Stimulated activated naive CD8-positive, alpha-beta T cell treated with anti-CD3 and anti-CD28 coated beads, Interleukin-15, amount 100 ng/mL, for 72 hours (primary cell): Measurements from ENCODE around the gene LGR6.

Experiments
- ATAC-seq: fragments of 150-1000 bp; cut with Tn5 transposase; 2 replicates; pipeline ENCODE4 v1.10.0; 2021; ENCODE audit warnings: mild to moderate bottlenecking, moderate library complexity
- DNase-seq, 2 donors: peaks; one replicate each; pipeline ENCODE4 v3.0.0; 2021 to 2022
- H3K27ac Mint-ChIP-seq, 2 donors: one replicate each; pipeline ENCODE4 v1.8.0; 2022; ENCODE audit warnings: mild to moderate bottlenecking in 2 of 2, mixed read lengths in 2 of 2, moderate library complexity in 2 of 2
- H3K27me3 Mint-ChIP-seq: one replicate; pipeline ENCODE4 v1.8.0; 2022; ENCODE audit warnings: mixed read lengths
- H3K4me1 Mint-ChIP-seq: one replicate; pipeline ENCODE4 v1.8.0; 2022; ENCODE audit warnings: mild to moderate bottlenecking, mixed read lengths
- H3K4me3 Mint-ChIP-seq, 2 donors: one replicate each; pipeline ENCODE4 v1.8.0; 2022; ENCODE audit warnings: mild to moderate bottlenecking in 2 of 2, mixed read lengths in 2 of 2, moderate library complexity in 1 of 2
- H3K9me3 Mint-ChIP-seq, 2 donors: one replicate each; pipeline ENCODE4 v1.8.0; 2022; ENCODE audit warnings: mixed read lengths in 2 of 2

LGR6 gene

DNA sequence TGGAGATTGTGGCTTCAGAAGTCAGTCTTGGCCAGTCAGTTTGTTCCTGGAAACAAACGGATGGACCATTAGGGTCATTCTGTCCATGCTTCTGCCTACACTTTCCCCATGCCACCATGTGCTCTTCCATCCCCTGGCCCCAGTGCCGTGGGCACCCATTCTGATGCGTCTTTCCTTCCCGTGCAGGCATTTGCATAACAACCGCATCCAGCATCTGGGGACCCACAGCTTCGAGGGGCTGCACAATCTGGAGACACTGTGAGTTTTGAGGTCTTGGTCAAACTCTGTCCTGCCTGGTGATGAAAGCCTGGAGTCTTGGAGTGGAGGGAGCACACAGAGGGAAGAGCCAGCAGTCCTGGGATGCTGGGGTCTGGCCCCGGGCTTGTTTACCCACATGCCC lies 87.0 kb downstream of the LGR6 start:
- no peak for ATAC-seq
- no peak overlapping the region for H3K4me3 Mint-ChIP-seq

DNA sequence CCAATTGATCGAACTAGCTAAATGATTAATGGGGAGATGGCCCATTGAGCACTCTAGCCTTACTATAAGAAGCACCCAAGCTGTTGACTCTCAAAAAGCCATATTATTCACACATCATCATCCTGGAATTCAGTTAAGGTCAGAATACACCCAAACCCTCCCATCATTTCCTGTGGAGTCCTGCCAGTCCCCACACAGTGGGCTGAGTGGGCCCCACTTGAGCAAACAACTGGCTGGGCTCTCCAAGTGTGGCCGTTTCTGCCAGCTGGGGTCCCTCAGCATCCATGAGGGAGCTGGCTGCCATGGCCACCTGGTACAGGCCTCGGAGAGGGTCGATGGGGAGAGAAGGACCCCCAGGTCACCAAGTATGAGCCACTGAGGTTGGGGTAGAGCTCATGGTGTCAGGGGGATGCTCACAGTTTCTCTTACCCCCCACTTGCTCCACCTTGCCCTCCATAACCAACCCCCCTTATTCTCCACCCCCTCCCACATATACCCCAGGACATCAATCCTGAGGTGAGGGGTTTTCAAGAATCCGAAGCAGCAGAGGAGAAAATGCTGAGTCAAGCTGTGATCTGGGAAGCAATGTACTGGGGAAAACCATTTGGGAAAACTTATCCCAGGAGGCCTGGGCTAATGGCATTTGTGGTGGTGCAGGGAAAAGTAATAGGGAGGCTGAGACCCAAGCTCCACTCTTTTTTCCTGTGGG lies 87.9 kb downstream of the LGR6 start:
- DNase-seq (no peak), ATAC-seq (no peak)
- Mint-ChIP-seq H3K4me1 (peaks cover 14% of the 10 kb centered on the region), H3K4me3 (no peak overlapping the region), H3K9me3 (no peaks in the 10 kb centered on the region), H3K27ac (no peak overlapping the region), H3K27me3 (peaks cover 22% of the 10 kb centered on the region)

More for the DNA sequence above, 87.0 kb downstream of the LGR6 start:
- Mint-ChIP-seq H3K27me3 (peaks cover 22% of the 10 kb centered on the region), H3K27ac (peak overlapping the region in 1 of 2 donors; percentile 21), H3K4me1 (peaks cover 14% of the 10 kb centered on the region), H3K9me3 (no peaks in the 10 kb centered on the region)
- no peak for DNase-seq

DNA sequence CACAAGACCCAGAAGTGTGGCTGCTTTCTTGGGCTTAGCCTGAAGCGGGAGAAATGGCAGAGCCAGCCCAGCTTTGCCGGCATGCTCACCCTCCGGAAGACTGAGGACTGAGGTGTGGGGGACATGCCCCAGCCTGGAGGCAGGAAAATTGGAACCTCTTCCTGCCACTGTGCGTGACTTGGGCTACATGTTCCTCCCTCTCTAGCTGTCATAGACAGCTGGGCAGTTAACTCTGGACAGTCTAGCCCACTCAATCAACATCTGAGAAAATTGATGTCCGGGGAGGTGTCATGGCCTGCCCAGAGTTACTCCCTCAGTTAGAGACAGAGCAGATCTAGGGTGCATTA lies 88.4 kb downstream of the LGR6 start:
- H3K4me3 Mint-ChIP-seq, result no peak overlapping the region
- H3K9me3 Mint-ChIP-seq, result no peaks in the 10 kb centered on the region
- H3K4me1 Mint-ChIP-seq, result peaks cover 14% of the 10 kb centered on the region
- peaks cover 22% of the 10 kb centered on the region for H3K27me3 Mint-ChIP-seq
- ATAC-seq (no peak), DNase-seq (no peak)
- no peak overlapping the region for H3K27ac Mint-ChIP-seq

DNA sequence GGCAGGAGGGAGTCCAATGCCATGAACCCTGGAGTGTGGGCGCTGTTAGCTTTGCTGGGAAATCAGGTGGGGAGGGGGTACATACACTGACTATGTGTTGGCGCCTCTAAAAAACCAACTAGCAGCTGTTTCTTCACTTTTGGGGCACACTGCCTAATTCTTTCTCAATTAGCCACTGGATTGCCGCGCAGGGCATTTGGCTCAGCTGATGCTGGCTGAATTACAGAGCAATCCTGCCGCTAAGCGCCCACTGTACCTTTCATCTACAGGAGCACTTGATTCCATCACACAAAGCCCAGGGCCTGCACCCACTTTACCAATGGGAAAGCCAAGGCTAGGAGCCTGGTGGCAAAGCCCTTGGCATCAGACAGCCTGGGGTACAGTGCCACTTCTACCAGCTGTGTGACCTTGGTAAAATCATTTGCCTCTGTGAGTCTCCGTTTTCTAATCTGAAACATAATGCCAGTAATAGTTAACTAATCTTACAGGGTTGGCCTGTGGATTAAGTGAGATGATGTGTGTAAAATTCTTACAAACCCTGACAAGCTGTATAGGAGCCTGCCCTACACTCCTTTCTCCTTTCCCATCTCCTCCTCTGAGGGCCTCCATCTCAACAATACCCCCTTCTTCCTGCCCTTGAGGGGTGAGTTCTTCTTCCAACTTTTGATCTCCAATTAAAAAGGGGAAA lies 89.1 kb downstream of the LGR6 start:
- Mint-ChIP-seq H3K9me3 (no peaks in the 10 kb centered on the region), H3K4me1 (peaks cover 14% of the 10 kb centered on the region), H3K4me3 (no peak overlapping the region), H3K27ac (no peak overlapping the region), H3K27me3 (peaks cover 22% of the 10 kb centered on the region)
- ATAC-seq (no peak), DNase-seq (no peak)

DNA sequence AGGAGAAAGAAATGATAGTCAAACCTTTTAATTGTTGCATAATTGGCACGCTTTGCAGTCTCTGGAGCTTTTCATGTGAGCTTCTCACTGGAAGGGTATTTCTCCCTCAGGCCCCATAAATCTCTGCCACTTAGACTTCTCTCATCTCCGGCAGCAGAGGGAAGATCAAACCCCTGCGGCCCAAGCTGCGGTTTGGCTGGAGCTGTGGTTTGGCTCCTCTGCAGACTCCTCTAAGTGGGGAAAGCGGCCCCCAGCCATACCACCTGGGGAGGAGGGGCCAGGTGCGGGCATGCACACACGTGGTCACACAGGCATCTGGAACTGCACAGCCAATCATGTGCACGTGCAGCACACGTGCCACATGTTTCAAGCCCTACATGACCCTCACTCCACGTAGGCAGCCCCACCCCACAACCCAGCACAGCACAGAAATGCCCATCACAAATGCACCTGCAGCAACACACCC lies 89.8 kb downstream of the LGR6 start:
- peaks cover 14% of the 10 kb centered on the region for H3K4me1 Mint-ChIP-seq
- ATAC-seq, result peak; percentile 65
- no peak for DNase-seq
- no peak overlapping the region for H3K4me3 Mint-ChIP-seq
- peaks cover 19% of the 10 kb centered on the region for H3K27me3 Mint-ChIP-seq
- no peaks in the 10 kb centered on the region for H3K9me3 Mint-ChIP-seq
- H3K27ac Mint-ChIP-seq, result no peak overlapping the region

DNA sequence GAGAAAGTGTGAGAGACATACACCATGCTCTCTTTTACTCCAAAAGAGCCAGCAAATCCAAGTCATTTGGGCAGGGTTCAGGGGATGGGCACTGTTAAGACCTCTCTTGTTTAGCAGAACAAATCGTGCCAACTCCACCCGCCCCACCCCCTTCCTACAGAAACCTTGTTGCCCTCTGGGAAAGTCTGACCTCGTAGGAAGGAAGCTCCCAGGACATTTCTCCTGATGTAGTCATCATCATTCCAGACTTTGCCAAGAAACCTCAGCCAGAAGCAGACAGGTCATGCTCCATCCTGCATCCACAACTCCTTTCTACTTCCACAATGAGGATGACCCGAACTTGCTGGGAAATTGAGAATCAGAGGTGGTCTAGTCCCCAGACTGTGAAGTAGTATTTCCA lies 90.4 kb downstream of the LGR6 start:
- Mint-ChIP-seq H3K4me1 (peaks cover 14% of the 10 kb centered on the region), H3K27ac (no peak overlapping the region), H3K9me3 (no peaks in the 10 kb centered on the region), H3K4me3 (no peak overlapping the region), H3K27me3 (peaks cover 14% of the 10 kb centered on the region)
- DNase-seq (no peak), ATAC-seq (no peak)

DNA sequence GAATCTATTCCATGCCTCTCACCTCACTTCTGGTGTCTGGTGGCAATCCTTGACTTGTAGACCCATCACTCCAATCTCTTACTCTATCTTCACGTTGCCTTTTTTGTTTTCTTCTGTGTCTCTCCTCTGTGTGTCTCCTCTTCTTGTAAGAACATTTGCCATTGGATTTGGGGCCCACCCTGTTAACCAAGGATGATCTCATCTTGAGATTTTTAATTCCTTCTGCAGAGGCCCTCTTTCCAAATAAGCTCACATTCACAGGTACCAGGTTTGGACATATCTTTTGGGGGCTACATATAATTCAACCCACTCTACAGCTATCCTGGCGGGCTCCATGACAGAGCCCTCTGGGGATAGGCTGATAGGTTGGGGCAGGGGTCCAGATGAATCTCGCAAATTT lies 92.3 kb downstream of the LGR6 start:
- Mint-ChIP-seq H3K27ac (no peak overlapping the region), H3K9me3 (no peaks in the 10 kb centered on the region), H3K4me3 (no peak overlapping the region), H3K27me3 (no peaks in the 10 kb centered on the region), H3K4me1 (peaks cover 14% of the 10 kb centered on the region)
- ATAC-seq (no peak), DNase-seq (no peak)

DNA sequence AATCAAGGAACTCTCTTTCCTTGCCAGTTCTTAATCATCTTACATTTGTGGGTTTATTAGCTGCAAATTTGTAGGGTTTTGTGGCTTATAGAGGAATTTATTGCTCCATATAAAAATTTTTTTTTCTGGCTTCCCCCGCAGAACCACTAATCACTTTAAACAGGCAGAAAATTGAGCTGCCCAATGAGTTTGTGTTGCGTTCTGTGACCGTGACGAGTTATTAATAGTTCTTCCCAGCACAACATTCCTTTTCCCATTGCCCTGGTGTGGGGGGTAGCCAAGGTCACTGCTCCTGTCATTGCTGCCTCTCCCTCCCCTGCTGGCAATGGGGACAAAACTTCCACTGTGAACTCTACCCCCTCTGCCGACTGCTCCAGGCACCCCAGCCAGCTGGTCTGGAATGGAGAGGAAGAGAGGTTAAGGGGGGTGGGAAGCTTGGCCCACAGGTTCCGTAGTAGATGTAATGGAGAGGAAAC lies 93.1 kb downstream of the LGR6 start:
- peaks cover 14% of the 10 kb centered on the region for H3K4me1 Mint-ChIP-seq
- ATAC-seq (no peak), DNase-seq (no peak)
- no peaks in the 10 kb centered on the region for H3K9me3 Mint-ChIP-seq
- no peak overlapping the region for H3K27ac Mint-ChIP-seq
- no peaks in the 10 kb centered on the region for H3K27me3 Mint-ChIP-seq
- H3K4me3 Mint-ChIP-seq, result no peak overlapping the region

DNA sequence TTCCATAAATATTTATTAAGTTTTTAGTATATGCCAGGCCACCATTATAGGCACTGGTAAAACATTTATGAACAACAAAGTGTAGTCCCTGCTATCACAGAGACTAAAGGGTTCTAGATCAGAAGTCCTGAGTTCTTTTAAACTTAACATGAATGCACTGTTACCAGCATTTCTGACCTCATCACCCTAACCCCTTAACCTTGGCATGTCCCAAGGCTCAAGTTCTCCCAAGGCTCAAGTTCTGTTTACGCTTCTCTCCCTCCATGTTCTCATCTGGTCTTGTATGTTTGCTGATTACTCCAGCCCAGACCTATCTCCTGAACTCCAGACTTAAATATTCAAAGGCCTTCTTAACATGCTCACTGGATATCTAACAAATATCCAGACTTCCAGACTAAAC lies 93.6 kb downstream of the LGR6 start:
- Mint-ChIP-seq H3K27ac (no peak overlapping the region), H3K9me3 (no peaks in the 10 kb centered on the region), H3K4me3 (no peak overlapping the region), H3K4me1 (peaks cover 14% of the 10 kb centered on the region), H3K27me3 (no peaks in the 10 kb centered on the region)
- DNase-seq (no peak), ATAC-seq (no peak)

DNA sequence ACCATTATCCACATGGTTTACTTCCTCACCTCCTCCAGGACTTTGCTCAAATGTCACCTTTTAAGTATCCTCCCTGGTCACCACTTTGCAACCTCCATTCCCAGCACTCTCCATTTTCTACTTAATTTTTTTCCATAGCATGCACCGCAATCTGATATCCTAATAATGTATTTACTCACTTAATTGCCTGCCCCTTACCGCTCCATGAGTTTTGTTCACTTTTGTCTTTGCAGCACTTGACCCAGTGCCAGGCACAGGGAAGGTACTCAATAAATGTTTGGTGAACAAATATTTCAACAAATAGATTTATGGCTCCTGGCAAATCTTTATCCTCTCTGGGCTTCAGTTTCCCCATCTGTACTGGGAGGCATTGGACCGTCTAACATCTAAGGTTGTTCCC lies 94.6 kb downstream of the LGR6 start:
- Mint-ChIP-seq H3K4me1 (peaks cover 11% of the 10 kb centered on the region), H3K27me3 (no peaks in the 10 kb centered on the region), H3K9me3 (no peaks in the 10 kb centered on the region), H3K4me3 (no peak overlapping the region), H3K27ac (no peak overlapping the region)
- DNase-seq (no peak), ATAC-seq (no peak)

DNA sequence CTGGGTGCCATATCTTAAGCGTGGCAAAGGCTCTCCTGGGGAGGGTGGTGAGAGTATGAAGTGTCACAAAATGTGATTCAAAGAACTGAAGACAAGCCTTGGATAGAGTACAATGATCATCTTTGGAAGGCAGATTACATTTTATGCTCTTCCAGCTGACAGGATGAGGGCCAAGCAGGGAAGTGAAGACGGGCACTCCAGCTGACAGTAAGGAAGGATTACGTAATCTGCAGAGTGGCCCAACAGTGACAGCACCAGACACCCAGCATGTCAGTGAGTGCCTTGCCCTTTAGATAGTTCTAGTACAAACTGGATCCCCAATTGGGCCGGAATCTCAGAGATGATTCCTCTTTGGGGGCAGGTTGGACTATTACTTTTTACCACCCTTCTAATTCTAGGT lies 95.4 kb downstream of the LGR6 start:
- DNase-seq, result no peak

DNA sequence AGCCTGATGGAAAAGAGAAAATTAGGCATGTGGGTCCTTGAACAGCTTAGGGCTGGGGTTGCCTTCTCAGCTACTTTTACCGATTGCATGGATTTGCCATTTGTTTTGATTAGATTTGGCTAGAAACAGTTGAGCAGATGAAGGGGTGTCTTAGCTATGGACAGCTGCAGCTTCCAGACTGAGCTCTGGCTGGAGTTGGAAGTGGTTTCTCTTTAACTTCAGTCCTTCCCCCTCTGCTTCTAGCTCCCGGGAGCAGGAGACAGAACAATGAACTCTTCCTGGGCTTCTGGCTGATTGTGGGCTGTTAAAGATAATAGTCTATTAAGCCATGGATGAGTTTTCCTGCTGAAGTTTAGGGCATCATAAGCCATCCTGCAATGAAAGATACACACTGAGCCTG lies 97.4 kb downstream of the LGR6 start:
- H3K27ac Mint-ChIP-seq, result no peak overlapping the region
- H3K9me3 Mint-ChIP-seq, result no peaks in the 10 kb centered on the region
- no peaks in the 10 kb centered on the region for H3K27me3 Mint-ChIP-seq
- ATAC-seq (no peak), DNase-seq (no peak)
- H3K4me3 Mint-ChIP-seq, result no peak overlapping the region
- H3K4me1 Mint-ChIP-seq, result peaks cover 9% of the 10 kb centered on the region

More for the DNA sequence above, 95.4 kb downstream of the LGR6 start:
- Mint-ChIP-seq H3K27ac (no peak overlapping the region), H3K27me3 (no peaks in the 10 kb centered on the region), H3K4me1 (peaks cover 3% of the 10 kb centered on the region), H3K9me3 (no peaks in the 10 kb centered on the region), H3K4me3 (no peak overlapping the region)
- ATAC-seq, result no peak

DNA sequence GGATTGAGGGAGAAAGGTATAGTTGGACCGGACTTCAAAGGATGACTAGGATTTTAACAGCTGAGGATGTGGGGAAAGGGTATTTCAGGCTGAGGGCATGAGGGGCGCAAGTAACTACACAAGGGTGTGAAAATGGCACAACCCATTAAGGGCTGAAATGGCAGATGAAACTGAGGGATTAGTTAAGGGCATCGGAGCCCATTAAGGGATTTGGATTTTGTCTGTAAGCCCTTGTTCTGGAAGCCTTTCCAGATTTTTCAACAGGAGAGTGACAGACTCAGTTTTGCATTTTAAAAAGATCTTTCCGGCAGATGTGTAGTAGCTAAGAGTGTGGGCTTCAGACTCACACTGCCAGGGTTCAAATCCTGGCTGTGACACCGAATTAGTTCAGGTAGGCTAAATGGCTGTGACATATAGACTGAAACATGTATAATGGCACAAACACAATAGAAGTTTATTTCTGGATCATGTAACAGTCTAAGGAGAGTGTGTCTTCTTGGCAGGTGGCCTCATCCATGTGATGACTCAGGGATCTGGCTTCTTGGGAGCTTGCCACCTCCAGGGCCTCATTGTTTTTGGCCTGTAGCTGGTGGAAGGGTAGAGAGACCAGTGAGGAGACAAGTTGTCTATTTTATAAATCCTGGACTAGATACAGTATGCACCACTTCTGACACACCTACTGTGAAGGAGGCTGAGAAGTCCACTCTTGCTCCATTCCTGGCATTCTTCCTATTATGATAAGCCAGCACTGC lies 98.5 kb downstream of the LGR6 start:
- H3K27ac Mint-ChIP-seq, result no peak overlapping the region
- no peak for ATAC-seq

DNA sequence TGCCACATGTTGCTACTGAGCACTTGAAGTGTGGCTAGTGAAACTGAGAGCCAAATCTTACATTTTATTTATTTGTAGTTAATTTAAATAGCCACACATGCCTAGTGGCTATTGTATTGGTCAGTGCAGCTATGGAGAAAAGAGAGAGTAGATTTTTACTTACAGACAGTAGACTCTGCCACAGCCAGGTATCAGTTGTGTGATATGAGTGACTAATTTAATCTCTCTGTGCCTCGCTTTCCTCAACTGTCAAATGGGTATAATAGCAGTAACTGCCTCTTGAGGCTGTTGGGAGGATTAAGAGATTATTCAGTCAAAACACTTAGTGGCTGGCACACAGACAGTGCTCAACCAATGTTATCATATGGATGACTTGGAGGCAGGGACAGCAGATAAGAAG lies 99.2 kb downstream of the LGR6 start:
- DNase-seq, result no peak
- Mint-ChIP-seq H3K4me1 (peaks cover 15% of the 10 kb centered on the region), H3K27me3 (no peaks in the 10 kb centered on the region), H3K27ac (no peak overlapping the region), H3K4me3 (no peak overlapping the region), H3K9me3 (no peaks in the 10 kb centered on the region)
- ATAC-seq, result no peak

More for the DNA sequence above, 98.5 kb downstream of the LGR6 start:
- Mint-ChIP-seq H3K4me3 (no peak overlapping the region), H3K27me3 (no peaks in the 10 kb centered on the region), H3K9me3 (no peaks in the 10 kb centered on the region), H3K4me1 (peaks cover 15% of the 10 kb centered on the region)
- no peak for DNase-seq

DNA sequence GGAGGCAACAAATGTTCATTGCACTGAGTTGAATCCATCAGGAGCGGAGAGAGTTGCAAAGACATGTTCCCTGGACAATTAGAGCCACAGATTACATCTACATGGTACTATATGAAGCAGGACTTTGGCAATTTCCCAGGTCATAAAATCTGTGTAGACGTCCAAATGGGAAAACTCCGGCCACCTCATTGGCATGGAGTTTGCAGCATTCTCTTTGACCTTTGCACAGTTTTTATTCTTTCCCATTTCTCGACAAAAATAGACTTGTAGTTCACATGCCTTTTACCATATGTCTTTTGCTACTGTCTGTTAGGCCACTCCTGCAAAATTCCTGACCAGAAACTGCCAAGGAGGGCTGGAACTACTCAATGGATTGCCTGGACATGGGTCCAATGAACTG lies 100.0 kb downstream of the LGR6 start:
- Mint-ChIP-seq H3K27me3 (no peaks in the 10 kb centered on the region), H3K4me3 (no peak overlapping the region), H3K4me1 (peaks cover 15% of the 10 kb centered on the region), H3K27ac (peak overlapping the region in 1 of 2 donors; percentile 72), H3K9me3 (no peaks in the 10 kb centered on the region)
- ATAC-seq (no peak), DNase-seq (no peak)

DNA sequence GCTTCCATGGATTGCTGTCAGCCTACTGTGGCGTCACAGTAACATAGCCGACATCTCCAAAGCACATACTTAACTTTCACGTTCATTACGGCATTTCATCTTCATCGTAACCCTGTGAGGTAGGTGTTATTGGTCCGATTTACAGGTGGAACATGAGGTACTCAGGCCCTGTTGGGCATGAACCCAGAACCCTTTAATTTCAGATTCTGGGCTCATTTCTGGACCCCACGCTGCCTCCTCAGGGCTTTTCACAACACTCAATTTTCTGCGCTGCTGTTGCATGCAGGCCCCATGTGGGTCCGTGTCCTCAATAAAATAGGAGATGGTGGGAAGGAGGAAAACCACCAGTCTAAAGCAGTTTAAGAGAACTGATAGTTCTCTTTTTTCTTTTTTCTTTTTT lies 108.6 kb downstream of the LGR6 start:
- no peaks in the 10 kb centered on the region for H3K4me1 Mint-ChIP-seq
- H3K9me3 Mint-ChIP-seq, result no peaks in the 10 kb centered on the region
- no peak for DNase-seq
- no peak overlapping the region for H3K4me3 Mint-ChIP-seq
- peaks cover 6% of the 10 kb centered on the region for H3K27me3 Mint-ChIP-seq
- no peak overlapping the region for H3K27ac Mint-ChIP-seq
- no peak for ATAC-seq
